ENCODE results near the gene ZC3H12C.

The ZC3H12C gene

DNA sequence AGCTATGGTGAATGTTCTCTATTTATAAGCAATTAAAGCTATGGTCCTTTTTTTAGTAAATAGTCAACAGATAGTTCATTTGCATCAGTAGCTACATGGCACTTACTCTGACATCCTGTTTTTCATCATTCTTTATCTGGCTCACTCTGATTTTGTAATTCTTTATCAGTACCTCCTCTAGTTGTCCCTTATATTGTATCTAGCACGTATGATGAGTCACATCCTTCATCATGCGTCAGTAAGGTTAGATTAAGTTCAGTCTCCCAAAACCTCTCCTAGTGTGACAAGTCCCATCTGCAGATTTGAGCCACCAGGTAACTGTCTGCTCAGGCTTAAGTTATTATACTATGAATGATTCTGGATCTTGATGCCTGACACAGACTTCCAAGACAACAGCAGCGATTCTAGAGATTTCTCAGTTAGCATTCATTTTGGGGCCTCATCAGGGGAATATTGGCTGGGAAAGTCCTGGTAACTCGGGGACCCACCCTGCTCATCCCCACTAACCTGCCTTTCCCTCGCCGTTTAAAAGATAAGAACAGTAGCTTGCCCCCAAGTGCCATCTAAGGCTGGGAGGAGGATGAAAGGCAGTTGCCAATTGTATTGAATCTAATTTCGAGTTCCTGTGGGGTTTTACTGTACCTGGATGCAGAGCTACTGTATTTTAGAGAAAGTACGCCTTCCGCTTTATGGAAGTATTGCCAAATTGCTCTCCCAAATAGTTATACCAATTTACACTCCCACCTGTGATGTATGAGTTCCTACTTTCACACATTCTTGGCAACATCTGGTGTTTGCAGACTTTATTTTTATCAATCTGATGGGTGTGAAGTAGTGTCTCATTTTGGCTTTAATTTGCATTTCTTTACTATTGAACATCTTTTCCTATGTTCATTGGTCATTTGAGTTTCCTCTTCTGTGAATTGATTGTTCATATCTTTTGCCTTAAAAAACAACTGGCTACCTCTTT is 55.9 kb downstream of the ZC3H12C start:
- no peak overlapping the region for H2AFZ ChIP-seq (ENCODE audit: low read depth, low read length)
- H4K8ac ChIP-seq (ENCODE audit: low read length) = no peak overlapping the region
- H4K91ac ChIP-seq (ENCODE audit: low read length) = no peak overlapping the region
- H2BK15ac ChIP-seq (ENCODE audit: low read depth, poor library complexity, severe bottlenecking) = no peak overlapping the region
- no peak overlapping the region for H3K4ac ChIP-seq (ENCODE audit: low read depth in 1 of 2, low read length in 2 of 2)
- no peak overlapping the region for H3K14ac ChIP-seq (ENCODE audit: low read length in 2 of 2)
- H2BK5ac ChIP-seq (ENCODE audit: low read depth, low read length, poor library complexity, severe bottlenecking) = no peak overlapping the region
- H2BK120ac ChIP-seq (ENCODE audit: low read depth, low read length) = no peak overlapping the region
- no peak overlapping the region for H3K23ac ChIP-seq (ENCODE audit: low read length in 2 of 2)
- peak; percentile 76 for DNase-seq
- WGBS = 66% methylated on average over 9 of the region's 9 CpGs
- no peak overlapping the region for H3K4me2 ChIP-seq (ENCODE audit: low read length, poor library complexity, severe bottlenecking)
- H3K18ac ChIP-seq (ENCODE audit: low read depth in 1 of 2, low read length in 2 of 2) = no peak overlapping the region
- no peak overlapping the region for H2AK5ac ChIP-seq (ENCODE audit: low read length, severe bottlenecking)
- H3K4me1 ChIP-seq (ENCODE audit: control insufficient read depth, insufficient read depth, low read depth, low read length) = no peaks in the 10 kb centered on the region
- H3K9ac ChIP-seq (ENCODE audit: low read length) = no peak overlapping the region
- no peak overlapping the region for H3K4me3 ChIP-seq (ENCODE audit: insufficient read depth in 1 of 2, low read depth in 1 of 2, low read length in 2 of 2)
- peaks cover 23% of the 10 kb centered on the region for H3K79me1 ChIP-seq (replicated peaks; ENCODE audit: low read length, poor library complexity, severe bottlenecking)
- H2BK12ac ChIP-seq (ENCODE audit: low read length in 2 of 2) = peak overlapping the region in 1 of 2 experiments; percentile 39
- H3K36me3 ChIP-seq (ENCODE audit: control insufficient read depth in 1 of 2, insufficient read depth in 2 of 2, low read depth in 1 of 2, low read length in 2 of 2) = peaks cover 3 to 7% of the 10 kb centered on the region in 2 experiments
- no peaks in the 10 kb centered on the region for H3K27me3 ChIP-seq (ENCODE audit: control insufficient read depth in 1 of 2, insufficient read depth in 1 of 2, low read length in 2 of 2)
- no peaks in the 10 kb centered on the region for H3K9me3 ChIP-seq (ENCODE audit: control insufficient read depth, low read length)
- H3K27ac ChIP-seq (ENCODE audit: low read length, poor library complexity, severe bottlenecking) = no peak overlapping the region

DNA sequence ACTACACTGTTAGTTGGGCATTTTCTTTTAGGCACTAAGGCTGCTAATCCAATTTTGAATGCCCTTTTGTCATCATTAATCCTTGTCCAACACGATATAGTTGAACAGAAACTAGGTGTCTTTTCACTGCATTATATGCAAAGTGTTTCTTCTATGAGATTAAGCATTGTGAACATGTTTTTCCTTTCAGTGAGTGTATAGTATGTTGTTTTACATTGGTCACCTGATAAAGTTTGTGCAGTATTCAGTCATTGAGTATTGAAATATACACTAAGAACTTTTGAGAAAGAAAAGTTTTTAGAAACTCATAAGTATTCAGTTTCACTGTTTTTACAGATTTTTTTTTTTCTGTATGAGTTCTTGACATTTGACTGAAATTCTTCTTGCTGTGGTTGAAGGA is 59.0 kb downstream of the ZC3H12C start:
- peaks cover 9% of the 10 kb centered on the region for H3K79me1 ChIP-seq (replicated peaks; ENCODE audit: low read length, poor library complexity, severe bottlenecking)
- no peak overlapping the region for H2BK15ac ChIP-seq (ENCODE audit: low read depth, poor library complexity, severe bottlenecking)
- no peak overlapping the region for H2AFZ ChIP-seq (ENCODE audit: low read depth, low read length)
- DNase-seq = no peak
- H3K14ac ChIP-seq (ENCODE audit: low read length in 2 of 2) = no peak overlapping the region
- 100% methylated on average over 1 of the region's 1 CpG for WGBS
- H3K27me3 ChIP-seq (ENCODE audit: control insufficient read depth in 1 of 2, insufficient read depth in 1 of 2, low read length in 2 of 2) = no peaks in the 10 kb centered on the region
- no peak overlapping the region for H3K4me3 ChIP-seq (ENCODE audit: insufficient read depth in 1 of 2, low read depth in 1 of 2, low read length in 2 of 2)
- no peak overlapping the region for H3K4me2 ChIP-seq (ENCODE audit: low read length, poor library complexity, severe bottlenecking)
- no peak overlapping the region for H3K23ac ChIP-seq (ENCODE audit: low read length in 2 of 2)
- no peak overlapping the region for H3K27ac ChIP-seq (ENCODE audit: low read length, poor library complexity, severe bottlenecking)
- peaks cover 0 to 8% of the 10 kb centered on the region in 2 experiments for H3K36me3 ChIP-seq (ENCODE audit: control insufficient read depth in 1 of 2, insufficient read depth in 2 of 2, low read depth in 1 of 2, low read length in 2 of 2)
- no peak overlapping the region for H2BK5ac ChIP-seq (ENCODE audit: low read depth, low read length, poor library complexity, severe bottlenecking)
- H2BK120ac ChIP-seq (ENCODE audit: low read depth, low read length) = no peak overlapping the region
- H2BK12ac ChIP-seq (ENCODE audit: low read length in 2 of 2) = no peak overlapping the region
- no peak overlapping the region for H4K91ac ChIP-seq (ENCODE audit: low read length)
- H3K4me1 ChIP-seq (ENCODE audit: control insufficient read depth, insufficient read depth, low read depth, low read length) = no peaks in the 10 kb centered on the region
- H3K9me3 ChIP-seq (ENCODE audit: control insufficient read depth, low read length) = no peaks in the 10 kb centered on the region
- H3K9ac ChIP-seq (ENCODE audit: low read length) = peak overlapping the region; percentile 19
- H3K4ac ChIP-seq (ENCODE audit: low read depth in 1 of 2, low read length in 2 of 2) = no peak overlapping the region
- no peak overlapping the region for H3K18ac ChIP-seq (ENCODE audit: low read depth in 1 of 2, low read length in 2 of 2)
- H2AK5ac ChIP-seq (ENCODE audit: low read length, severe bottlenecking) = no peak overlapping the region
- no peak overlapping the region for H4K8ac ChIP-seq (ENCODE audit: low read length)

DNA sequence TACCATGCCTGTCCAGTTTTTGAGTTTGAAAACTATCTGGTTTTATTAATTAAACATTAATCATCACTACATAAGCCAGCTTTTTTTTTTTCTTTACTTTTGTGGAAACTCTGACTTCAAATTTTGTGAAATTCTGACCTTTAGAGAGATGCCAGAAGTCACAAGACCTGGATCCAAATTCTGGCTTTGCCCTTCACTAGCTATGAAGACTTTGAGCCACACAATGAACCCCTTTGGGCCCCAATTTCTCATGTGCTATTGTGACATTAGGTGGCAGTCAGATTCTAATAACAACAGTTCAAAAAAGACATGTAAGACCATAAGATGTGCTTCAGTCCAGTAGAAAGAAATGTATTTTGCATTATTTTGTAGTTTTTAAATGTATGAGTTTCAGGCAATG is 60.3 kb downstream of the ZC3H12C start:
- DNase-seq = no peak
- Histone ChIP-seq H4K8ac (ENCODE audit: low read length) (no peak overlapping the region), H3K4me2 (ENCODE audit: low read length, poor library complexity, severe bottlenecking) (no peak overlapping the region), H3K4me3 (ENCODE audit: insufficient read depth in 1 of 2, low read depth in 1 of 2, low read length in 2 of 2) (no peak overlapping the region), H3K27me3 (ENCODE audit: control insufficient read depth in 1 of 2, insufficient read depth in 1 of 2, low read length in 2 of 2) (no peaks in the 10 kb centered on the region), H3K4ac (ENCODE audit: low read depth in 1 of 2, low read length in 2 of 2) (no peak overlapping the region), H2AFZ (ENCODE audit: low read depth, low read length) (no peak overlapping the region), H2BK12ac (ENCODE audit: low read length in 2 of 2) (no peak overlapping the region), H2BK120ac (ENCODE audit: low read depth, low read length) (no peak overlapping the region), H3K79me1 (replicated peaks; ENCODE audit: low read length, poor library complexity, severe bottlenecking) (peaks cover 9% of the 10 kb centered on the region), H2BK15ac (ENCODE audit: low read depth, poor library complexity, severe bottlenecking) (no peak overlapping the region), H3K9me3 (ENCODE audit: control insufficient read depth, low read length) (no peaks in the 10 kb centered on the region), H3K18ac (ENCODE audit: low read depth in 1 of 2, low read length in 2 of 2) (no peak overlapping the region), H3K4me1 (ENCODE audit: control insufficient read depth, insufficient read depth, low read depth, low read length) (no peaks in the 10 kb centered on the region), H2BK5ac (ENCODE audit: low read depth, low read length, poor library complexity, severe bottlenecking) (no peak overlapping the region), H3K9ac (ENCODE audit: low read length) (no peak overlapping the region), H3K14ac (ENCODE audit: low read length in 2 of 2) (no peak overlapping the region), H3K23ac (ENCODE audit: low read length in 2 of 2) (no peak overlapping the region), H2AK5ac (ENCODE audit: low read length, severe bottlenecking) (no peak overlapping the region), H3K27ac (ENCODE audit: low read length, poor library complexity, severe bottlenecking) (no peak overlapping the region), H4K91ac (ENCODE audit: low read length) (no peak overlapping the region), H3K36me3 (ENCODE audit: control insufficient read depth in 1 of 2, insufficient read depth in 2 of 2, low read depth in 1 of 2, low read length in 2 of 2) (peaks cover 0 to 15% of the 10 kb centered on the region in 2 experiments)

DNA sequence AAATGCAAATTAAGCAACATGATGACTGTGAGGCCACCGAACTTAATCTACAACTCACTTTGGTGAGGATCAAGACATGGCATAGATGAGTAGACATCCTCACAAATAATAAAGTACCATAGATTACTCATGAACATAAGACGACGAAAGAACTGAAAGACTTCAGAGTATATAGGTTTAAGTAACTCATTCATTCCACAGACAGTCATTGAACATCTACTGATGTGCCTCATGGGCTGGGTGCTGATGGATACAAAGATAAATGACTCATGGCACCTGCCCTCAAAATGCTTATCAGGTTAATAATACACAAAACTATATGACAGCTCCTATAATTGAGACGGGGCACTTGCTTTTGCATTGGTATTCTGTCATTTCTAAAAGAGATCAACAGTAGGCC is 63.3 kb downstream of the ZC3H12C start:
- H3K9ac ChIP-seq (ENCODE audit: low read length) = no peak overlapping the region
- H2BK15ac ChIP-seq (ENCODE audit: low read depth, poor library complexity, severe bottlenecking) = no peak overlapping the region
- H3K27ac ChIP-seq (ENCODE audit: low read length, poor library complexity, severe bottlenecking) = no peak overlapping the region

More for the DNA sequence above, 63.3 kb downstream of the ZC3H12C start:
- H3K79me1 ChIP-seq (replicated peaks; ENCODE audit: low read length, poor library complexity, severe bottlenecking) = peaks cover 5% of the 10 kb centered on the region
- H3K4me1 ChIP-seq (ENCODE audit: control insufficient read depth, insufficient read depth, low read depth, low read length) = no peaks in the 10 kb centered on the region
- H2BK5ac ChIP-seq (ENCODE audit: low read depth, low read length, poor library complexity, severe bottlenecking) = no peak overlapping the region
- H3K4me2 ChIP-seq (ENCODE audit: low read length, poor library complexity, severe bottlenecking) = no peak overlapping the region
- H3K14ac ChIP-seq (ENCODE audit: low read length in 2 of 2) = no peak overlapping the region
- no peak overlapping the region for H3K4me3 ChIP-seq (ENCODE audit: insufficient read depth in 1 of 2, low read depth in 1 of 2, low read length in 2 of 2)
- H2AFZ ChIP-seq (ENCODE audit: low read depth, low read length) = no peak overlapping the region
- no peak overlapping the region for H4K8ac ChIP-seq (ENCODE audit: low read length)
- H2BK12ac ChIP-seq (ENCODE audit: low read length in 2 of 2) = no peak overlapping the region
- H2BK120ac ChIP-seq (ENCODE audit: low read depth, low read length) = no peak overlapping the region
- no peaks in the 10 kb centered on the region for H3K27me3 ChIP-seq (ENCODE audit: control insufficient read depth in 1 of 2, insufficient read depth in 1 of 2, low read length in 2 of 2)
- no peaks in the 10 kb centered on the region for H3K9me3 ChIP-seq (ENCODE audit: control insufficient read depth, low read length)
- no peak overlapping the region for H2AK5ac ChIP-seq (ENCODE audit: low read length, severe bottlenecking)
- H3K36me3 ChIP-seq (ENCODE audit: control insufficient read depth in 1 of 2, insufficient read depth in 2 of 2, low read depth in 1 of 2, low read length in 2 of 2) = peaks cover 4 to 42% of the 10 kb centered on the region in 2 experiments
- DNase-seq = no peak
- H3K23ac ChIP-seq (ENCODE audit: low read length in 2 of 2) = no peak overlapping the region
- WGBS = 100% methylated on average over 2 of the region's 4 CpGs
- no peak overlapping the region for H3K4ac ChIP-seq (ENCODE audit: low read depth in 1 of 2, low read length in 2 of 2)
- H4K91ac ChIP-seq (ENCODE audit: low read length) = no peak overlapping the region
- no peak overlapping the region for H3K18ac ChIP-seq (ENCODE audit: low read depth in 1 of 2, low read length in 2 of 2)

Data from mesenchymal stem cell (in vitro differentiated cells and primary cell).